ENCODE results near the gene IL1RAPL2.

DNA sequence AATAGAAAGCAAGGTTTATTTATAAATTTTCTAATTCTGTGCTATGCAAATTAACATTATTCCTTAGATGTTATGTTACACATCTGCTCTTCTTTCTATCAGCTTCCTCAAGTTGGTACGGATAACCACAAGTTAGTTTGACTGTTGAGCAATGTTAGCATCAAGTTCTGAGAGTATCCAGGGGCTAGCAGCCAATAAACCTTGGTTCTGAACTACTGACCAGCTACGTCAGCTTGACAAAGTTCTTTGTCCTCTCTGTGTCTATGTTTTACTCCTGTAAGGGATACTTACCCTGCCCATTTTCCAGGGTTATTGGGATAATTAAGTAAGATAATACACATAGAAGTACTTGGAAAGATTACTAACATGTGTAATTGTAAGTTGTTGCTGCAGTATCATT is 662.6 kb downstream of the IL1RAPL2 start:
- TF ChIP-seq YY1 (IDR thresholded peaks at IDR 0.05; ENCODE audit: insufficient read depth, insufficient read length), result no peak
- TF ChIP-seq SUZ12 (IDR thresholded peaks at IDR 0.05; ENCODE audit: extremely low read depth, insufficient read depth, insufficient read length), result no peak
- TF ChIP-seq ZNF274 (IDR thresholded peaks at IDR 0.05; ENCODE audit: low read depth, low read length), result no peak

All from NT2/D1 (cell line).